Mesothelial cell of epicardium (in vitro differentiated cells): Measurements from ENCODE around the gene MEP1A. TPM values are rescaled to one million over a fixed set of nuclear protein-coding genes. Genes with fewer than 3 reads are reported as not detected.
"Not testable (repeated sequence)": the region's sequence is repeated elsewhere in the genome, so short reads cannot be mapped to it uniquely, and the experiment has no call there.

Source experiments
- DNase-seq, 2 experiments: peaks; one replicate each; pipeline ENCODE4 v3.0.0; 2021; ENCODE audit warnings: low spot score in 2 of 2; ENCODE audit not compliant: unreplicated experiment in 2 of 2
- H3K27ac Mint-ChIP-seq: 2 replicates; pipeline ENCODE4 v1.8.0; 2021; ENCODE audit warnings: mixed read lengths
- H3K27me3 Mint-ChIP-seq: 2 replicates; pipeline ENCODE4 v1.8.0; 2021; ENCODE audit warnings: low read depth, mixed read lengths
- H3K36me3 Mint-ChIP-seq: 2 replicates; pipeline ENCODE4 v1.8.0; 2021; ENCODE audit warnings: mixed read lengths
- H3K4me1 Mint-ChIP-seq: 2 replicates; pipeline ENCODE4 v1.8.0; 2021; ENCODE audit warnings: mixed read lengths
- H3K4me3 Mint-ChIP-seq: 2 replicates; pipeline ENCODE4 v1.8.0; 2021; ENCODE audit warnings: mild to moderate bottlenecking, moderate library complexity, mixed read lengths
- H3K9me3 Mint-ChIP-seq: 2 replicates; pipeline ENCODE4 v1.8.0; 2021; ENCODE audit warnings: mixed read lengths
- total RNA-seq: library from RNA; stranded (reverse); gene quantifications from 3 replicates; pipeline ENCODE4 v1.2.1, GENCODE V29; 2021
- TF ChIP-seq, protein P1 (sequence below): fragments of 200-600 bp; sonication (generic); IDR thresholded peaks from one replicate; pipeline ENCODE4 v1.5.0; 2021; ENCODE audit warnings: antibody characterized with exemption; ENCODE audit not compliant: unreplicated experiment

Gene MEP1A
- total RNA-seq, 1 donor from 2014 or later = not detected

DNA sequence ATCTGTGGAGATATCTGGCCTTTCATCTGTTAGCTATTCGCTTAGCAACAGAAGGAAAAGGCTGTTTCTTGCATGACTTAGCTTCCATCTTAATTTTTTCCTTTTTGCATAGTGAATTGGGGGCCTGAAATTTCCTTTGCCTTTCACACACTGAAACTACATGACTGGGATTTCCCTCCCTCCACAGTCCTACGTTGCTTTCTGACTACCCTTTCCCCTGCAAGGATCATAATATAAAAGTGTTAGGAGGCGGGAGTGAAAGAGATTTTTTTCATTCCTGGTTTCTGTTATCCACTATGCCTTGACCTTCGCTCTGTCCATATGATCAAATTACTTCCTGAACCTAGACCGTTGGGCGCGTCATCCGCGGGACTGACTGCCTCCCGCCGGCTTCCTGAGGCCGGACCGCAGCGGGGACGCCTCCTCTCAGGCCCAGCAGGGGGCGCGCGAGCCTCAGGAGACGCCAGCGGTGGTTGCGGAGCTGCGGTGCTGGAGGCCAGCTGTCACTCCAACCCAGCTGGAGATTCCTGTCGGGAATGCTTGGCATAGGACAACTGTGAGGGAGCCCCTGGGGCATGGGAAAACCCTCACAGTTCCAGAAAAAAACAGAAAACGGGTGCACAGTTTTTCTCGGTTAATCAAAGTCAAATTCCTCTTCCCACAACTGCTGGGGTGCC lies 55.6 kb downstream of the MEP1A start:
- no peak overlapping the region for H3K27ac Mint-ChIP-seq
- no peaks in the 10 kb centered on the region for H3K36me3 Mint-ChIP-seq
- TF ChIP-seq, protein P1, sequence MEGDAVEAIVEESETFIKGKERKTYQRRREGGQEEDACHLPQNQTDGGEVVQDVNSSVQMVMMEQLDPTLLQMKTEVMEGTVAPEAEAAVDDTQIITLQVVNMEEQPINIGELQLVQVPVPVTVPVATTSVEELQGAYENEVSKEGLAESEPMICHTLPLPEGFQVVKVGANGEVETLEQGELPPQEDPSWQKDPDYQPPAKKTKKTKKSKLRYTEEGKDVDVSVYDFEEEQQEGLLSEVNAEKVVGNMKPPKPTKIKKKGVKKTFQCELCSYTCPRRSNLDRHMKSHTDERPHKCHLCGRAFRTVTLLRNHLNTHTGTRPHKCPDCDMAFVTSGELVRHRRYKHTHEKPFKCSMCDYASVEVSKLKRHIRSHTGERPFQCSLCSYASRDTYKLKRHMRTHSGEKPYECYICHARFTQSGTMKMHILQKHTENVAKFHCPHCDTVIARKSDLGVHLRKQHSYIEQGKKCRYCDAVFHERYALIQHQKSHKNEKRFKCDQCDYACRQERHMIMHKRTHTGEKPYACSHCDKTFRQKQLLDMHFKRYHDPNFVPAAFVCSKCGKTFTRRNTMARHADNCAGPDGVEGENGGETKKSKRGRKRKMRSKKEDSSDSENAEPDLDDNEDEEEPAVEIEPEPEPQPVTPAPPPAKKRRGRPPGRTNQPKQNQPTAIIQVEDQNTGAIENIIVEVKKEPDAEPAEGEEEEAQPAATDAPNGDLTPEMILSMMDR = peak; percentile 95
- peaks cover 6% of the 10 kb centered on the region for H3K27me3 Mint-ChIP-seq
- H3K4me3 Mint-ChIP-seq = peak overlapping the region; percentile 49
- peak; percentile 73 to 91 for DNase-seq
- H3K9me3 Mint-ChIP-seq = no peaks in the 10 kb centered on the region
- peaks cover 10% of the 10 kb centered on the region for H3K4me1 Mint-ChIP-seq

DNA sequence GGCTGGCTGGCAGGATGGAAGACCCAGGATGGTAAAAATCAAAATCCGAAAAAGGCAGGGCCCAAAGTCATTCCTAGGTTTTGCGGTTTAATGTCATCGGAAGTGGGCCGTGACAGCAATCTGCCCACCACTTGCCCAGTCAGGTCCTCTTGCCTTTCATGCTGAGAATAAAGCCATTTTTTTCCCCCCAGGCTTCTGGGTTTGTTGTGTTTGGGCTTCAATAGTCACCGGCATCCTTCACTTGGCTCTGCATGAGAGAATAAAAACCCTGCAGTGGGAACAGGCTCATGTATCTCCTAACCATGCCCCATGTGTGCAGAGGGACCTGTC lies 56.1 kb downstream of the MEP1A start:
- Mint-ChIP-seq H3K27ac (no peak overlapping the region), H3K36me3 (no peaks in the 10 kb centered on the region), H3K4me3 (no peak overlapping the region), H3K4me1 (peaks cover 10% of the 10 kb centered on the region), H3K9me3 (no peaks in the 10 kb centered on the region), H3K27me3 (peaks cover 6% of the 10 kb centered on the region)
- no peak for DNase-seq
- TF ChIP-seq, protein P1 = no peak

DNA sequence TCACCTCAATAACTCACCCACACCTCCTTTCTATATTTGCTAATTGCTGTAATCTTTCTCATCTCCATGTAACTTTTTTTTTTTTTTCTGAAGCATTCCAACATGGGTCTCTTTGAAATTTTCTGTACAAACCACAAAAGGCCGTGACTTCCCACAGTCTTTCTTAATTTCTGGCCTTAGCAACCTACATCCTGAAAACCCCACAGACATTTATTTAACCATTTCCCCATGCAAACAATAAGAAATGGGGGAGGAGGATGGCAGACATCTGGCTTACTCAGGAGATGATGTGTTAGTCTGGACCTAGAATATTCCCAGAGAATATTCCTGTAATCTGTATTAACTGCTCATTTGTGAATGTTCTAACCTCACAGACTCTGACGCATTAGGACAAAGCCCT lies 57.6 kb downstream of the MEP1A start:
- H3K27me3 Mint-ChIP-seq = peaks cover 6% of the 10 kb centered on the region
- H3K36me3 Mint-ChIP-seq = no peaks in the 10 kb centered on the region
- TF ChIP-seq, protein P1 = no peak
- no peak overlapping the region for H3K27ac Mint-ChIP-seq
- no peak for DNase-seq
- H3K9me3 Mint-ChIP-seq = no peaks in the 10 kb centered on the region
- no peak overlapping the region for H3K4me3 Mint-ChIP-seq
- H3K4me1 Mint-ChIP-seq = peaks cover 10% of the 10 kb centered on the region

DNA sequence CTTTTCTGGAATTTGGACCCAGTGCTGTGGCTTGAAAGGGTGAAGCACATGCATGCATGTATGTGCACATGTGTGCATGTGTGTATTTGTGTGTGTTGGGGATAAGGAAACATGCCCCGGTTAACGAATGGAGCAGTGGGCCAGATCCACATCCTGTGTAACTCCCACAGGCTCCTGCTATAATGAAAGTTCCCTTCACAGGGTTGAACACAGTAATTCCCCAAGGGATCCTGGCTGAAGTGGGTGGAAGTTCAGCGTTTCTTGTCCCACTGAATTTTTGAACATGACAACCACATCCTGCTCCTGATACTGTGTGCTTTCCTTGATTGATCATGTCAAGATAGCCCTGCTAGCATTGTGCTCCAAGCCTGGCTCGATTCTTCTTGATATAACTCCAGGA lies 58.4 kb downstream of the MEP1A start:
- not testable (repeated sequence) for H3K9me3 Mint-ChIP-seq, H3K27ac Mint-ChIP-seq, DNase-seq

DNA sequence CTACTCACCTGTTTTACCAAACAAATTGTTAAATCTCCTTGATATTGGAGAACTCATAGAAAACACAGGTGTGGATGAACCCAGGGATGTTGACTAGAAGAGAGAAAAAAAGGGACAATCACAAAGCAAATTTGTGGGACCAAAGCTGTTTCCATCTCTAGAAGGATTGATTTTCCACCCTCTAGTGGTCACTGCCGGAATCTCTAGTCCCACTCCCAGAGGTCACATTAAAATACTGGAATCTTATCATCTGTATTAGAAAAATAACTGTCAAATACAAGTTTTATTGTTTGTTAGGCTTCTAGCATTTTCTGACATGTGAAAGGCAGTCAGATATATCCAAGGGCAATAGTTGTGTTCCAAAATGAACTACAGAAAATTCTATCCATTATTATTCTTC lies 62.8 kb downstream of the MEP1A start:
- not testable (repeated sequence) for DNase-seq, H3K9me3 Mint-ChIP-seq, H3K4me3 Mint-ChIP-seq, H3K27me3 Mint-ChIP-seq, H3K36me3 Mint-ChIP-seq, H3K27ac Mint-ChIP-seq, H3K4me1 Mint-ChIP-seq
- TF ChIP-seq, protein P1 = peak; percentile 77

More for the DNA sequence above, 58.4 kb downstream of the MEP1A start:
- not testable (repeated sequence) for H3K36me3 Mint-ChIP-seq, H3K4me3 Mint-ChIP-seq, H3K27me3 Mint-ChIP-seq
- H3K4me1 Mint-ChIP-seq = peaks cover 10% of the 10 kb centered on the region

DNA sequence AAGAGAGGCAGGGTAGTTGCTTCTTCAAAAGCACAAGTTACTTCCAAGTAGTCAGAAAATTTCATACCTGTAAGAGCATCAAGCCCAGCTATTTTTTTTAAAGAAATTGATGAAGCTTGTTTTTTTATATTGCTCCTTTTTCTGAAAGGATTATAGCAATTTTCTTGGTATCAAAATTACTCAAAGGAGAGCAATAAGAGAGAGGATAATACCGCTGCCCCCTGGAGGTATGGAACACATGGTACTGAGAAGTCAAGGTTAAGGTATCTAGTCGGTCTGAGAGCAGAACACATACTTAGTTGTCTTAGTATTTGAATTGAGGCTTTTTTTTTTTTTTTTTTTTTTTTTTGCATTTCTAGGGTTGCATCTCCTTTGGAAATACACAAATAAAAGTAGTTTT lies 69.2 kb downstream of the MEP1A start:
- no peak overlapping the region for H3K4me3 Mint-ChIP-seq
- H3K27me3 Mint-ChIP-seq = no peaks in the 10 kb centered on the region
- no peaks in the 10 kb centered on the region for H3K36me3 Mint-ChIP-seq

More for the DNA sequence above, 69.2 kb downstream of the MEP1A start:
- H3K4me1 Mint-ChIP-seq = peaks cover 7% of the 10 kb centered on the region
- no peak for DNase-seq
- H3K27ac Mint-ChIP-seq = no peak overlapping the region
- H3K9me3 Mint-ChIP-seq = no peaks in the 10 kb centered on the region
- TF ChIP-seq, protein P1 = no peak
